Cardiac fibroblast (primary cell): ENCODE measurements around the gene TBC1D5.

Source experiments
- DNase-seq, 2 donors: peaks; one replicate each; pipeline versions ENCODE4 v3.0.0 to v3.0.0-alpha.2; 2010; ENCODE audit warnings: low read depth in 2 of 2
- H3K4me3 ChIP-seq, 2 donors: replicated peaks in 1 of 2; 1 replicate in 1 of 2; 2 replicates in 1 of 2; pipeline ENCODE4 v1.5.1; 2011; ENCODE audit warnings: low read depth in 2 of 2, low read length in 2 of 2, mild to moderate bottlenecking in 2 of 2, moderate library complexity in 1 of 2
- TF ChIP-seq, protein P1 (sequence below): IDR thresholded peaks from one replicate; pipeline ENCODE4 v1.5.1; 2011; ENCODE audit warnings: low read depth, mild to moderate bottlenecking, low read length, inconsistent platforms

Gene TBC1D5

DNA sequence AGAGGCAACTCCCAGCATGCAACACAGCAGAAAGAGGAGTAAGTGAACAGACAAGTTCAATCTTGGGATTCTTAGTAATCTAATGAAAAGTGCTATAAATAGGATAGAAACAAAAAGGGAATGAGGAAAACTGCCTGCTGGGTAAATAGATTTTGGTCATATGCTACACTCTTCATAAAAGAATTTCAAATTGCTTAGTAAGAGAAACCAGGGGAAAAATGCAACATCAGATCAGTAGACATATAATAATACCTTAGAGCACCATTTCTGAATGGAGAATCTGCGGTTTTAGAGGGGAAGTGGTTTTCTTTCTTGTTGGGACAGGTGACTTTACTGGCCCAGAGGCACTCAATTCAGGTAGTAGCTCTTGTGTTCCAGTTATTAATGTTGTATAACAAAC is 13.4 kb upstream of the TBC1D5 start:
- H3K4me3 ChIP-seq: no peak overlapping the region
- DNase-seq: no peak
- TF ChIP-seq, protein P1, sequence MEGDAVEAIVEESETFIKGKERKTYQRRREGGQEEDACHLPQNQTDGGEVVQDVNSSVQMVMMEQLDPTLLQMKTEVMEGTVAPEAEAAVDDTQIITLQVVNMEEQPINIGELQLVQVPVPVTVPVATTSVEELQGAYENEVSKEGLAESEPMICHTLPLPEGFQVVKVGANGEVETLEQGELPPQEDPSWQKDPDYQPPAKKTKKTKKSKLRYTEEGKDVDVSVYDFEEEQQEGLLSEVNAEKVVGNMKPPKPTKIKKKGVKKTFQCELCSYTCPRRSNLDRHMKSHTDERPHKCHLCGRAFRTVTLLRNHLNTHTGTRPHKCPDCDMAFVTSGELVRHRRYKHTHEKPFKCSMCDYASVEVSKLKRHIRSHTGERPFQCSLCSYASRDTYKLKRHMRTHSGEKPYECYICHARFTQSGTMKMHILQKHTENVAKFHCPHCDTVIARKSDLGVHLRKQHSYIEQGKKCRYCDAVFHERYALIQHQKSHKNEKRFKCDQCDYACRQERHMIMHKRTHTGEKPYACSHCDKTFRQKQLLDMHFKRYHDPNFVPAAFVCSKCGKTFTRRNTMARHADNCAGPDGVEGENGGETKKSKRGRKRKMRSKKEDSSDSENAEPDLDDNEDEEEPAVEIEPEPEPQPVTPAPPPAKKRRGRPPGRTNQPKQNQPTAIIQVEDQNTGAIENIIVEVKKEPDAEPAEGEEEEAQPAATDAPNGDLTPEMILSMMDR: no peak

DNA sequence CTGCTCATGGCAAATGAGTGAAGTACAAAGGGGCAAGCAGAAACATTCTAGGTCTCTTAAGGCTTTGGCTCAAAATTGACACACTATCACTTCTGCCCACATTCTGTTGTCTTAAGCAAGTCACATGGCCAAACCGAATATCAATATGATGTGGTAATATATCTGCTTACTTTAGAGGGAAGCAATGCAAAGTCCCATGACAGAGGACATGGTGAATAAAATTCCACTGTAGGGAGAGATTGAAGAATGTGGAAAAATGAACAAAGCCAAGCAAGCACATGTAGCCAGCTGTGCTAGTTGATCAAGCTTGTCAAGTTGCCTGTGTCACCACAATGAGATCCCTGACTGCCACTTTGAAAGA is 11.2 kb upstream of the TBC1D5 start:
- no peak overlapping the region for H3K4me3 ChIP-seq
- peak; percentile 17 to 21 for DNase-seq
- TF ChIP-seq, protein P1: no peak

DNA sequence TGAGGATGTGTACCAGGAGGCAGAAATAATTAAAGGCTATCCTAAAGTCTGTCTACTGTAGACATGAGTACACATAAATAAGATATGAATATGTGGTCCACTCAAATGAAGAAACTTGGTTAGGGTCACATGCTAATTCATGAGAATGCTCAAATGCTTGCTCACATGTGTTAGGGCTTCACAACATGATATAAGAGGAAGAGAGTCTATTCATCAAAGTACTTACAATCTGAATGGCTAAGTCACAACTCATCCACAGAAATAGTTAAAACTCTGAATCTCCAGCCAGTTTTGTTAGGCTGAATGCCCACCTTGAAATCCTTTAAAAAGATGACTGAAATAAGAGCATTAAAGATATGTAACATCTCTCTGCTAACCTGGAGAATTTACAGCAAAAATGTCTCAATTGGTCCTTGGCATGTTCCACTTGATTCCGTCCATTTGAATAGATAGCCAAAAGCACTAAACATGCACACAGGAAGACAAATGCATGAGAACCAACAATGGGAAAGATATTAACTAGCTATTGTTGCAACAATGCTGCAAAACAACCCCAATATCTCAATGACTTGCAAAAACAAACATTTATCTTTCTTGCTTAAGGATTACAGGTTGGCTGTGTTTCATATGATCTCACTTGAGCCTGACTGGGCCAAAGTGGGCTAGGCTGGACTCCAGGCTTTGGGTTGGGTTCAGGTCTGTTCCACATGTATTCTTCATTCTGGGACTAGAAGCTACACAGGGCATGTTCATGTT is 10.6 kb upstream of the TBC1D5 start:
- TF ChIP-seq, protein P1: no peak
- peak; percentile 19 to 40 for DNase-seq
- H3K4me3 ChIP-seq: no peak overlapping the region

DNA sequence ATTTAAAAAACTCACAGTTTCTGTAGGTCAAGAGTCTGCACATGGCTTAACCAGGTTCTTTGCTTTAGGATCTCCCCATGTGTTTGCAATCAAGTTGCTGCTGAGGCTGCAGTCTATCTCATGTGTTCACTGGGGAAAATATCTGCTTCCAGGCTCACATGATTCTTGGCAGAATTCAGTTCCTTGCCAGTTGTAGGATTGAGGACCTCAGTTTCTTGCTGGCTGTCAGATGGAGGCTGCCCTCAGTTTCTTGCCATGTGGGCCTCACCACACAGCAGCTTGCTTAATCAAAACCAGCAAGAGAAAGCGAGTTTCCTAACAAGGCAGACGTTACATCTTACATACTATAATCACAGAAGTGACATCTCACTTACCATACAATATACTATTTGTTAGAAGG is 10.0 kb upstream of the TBC1D5 start:
- DNase-seq: peak in 1 of 2 donors; percentile 39

DNA sequence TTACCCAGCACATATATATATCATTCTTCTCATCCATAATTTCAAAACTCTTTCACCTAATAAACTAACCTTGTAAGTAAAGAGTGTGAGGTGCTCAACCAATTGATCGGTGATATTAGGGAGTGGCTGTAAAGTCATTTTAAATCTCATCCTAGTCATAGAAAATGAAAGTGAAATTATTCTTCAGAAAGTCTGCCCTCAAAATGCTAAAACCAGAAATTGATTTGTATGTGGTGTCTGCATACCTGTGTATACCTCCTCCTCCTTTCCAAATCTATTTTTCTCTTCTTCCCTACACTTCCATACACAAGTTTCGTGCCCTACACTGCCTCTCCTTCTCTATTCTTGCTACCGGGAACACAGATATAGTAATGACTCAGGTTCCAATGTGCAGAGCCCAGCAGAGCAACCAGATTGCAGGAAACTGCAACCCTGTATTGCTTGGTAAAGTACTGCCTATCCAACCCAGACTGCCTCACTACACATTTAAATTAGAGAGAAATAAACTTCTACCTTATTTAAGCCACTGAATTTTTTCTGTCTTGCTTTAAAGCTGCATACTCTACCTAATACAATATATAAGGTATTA is 7.4 kb upstream of the TBC1D5 start:
- no peak for DNase-seq
- TF ChIP-seq, protein P1: no peak
- no peak overlapping the region for H3K4me3 ChIP-seq

More for the DNA sequence above, 10.0 kb upstream of the TBC1D5 start:
- H3K4me3 ChIP-seq: no peak overlapping the region
- TF ChIP-seq, protein P1: no peak

DNA sequence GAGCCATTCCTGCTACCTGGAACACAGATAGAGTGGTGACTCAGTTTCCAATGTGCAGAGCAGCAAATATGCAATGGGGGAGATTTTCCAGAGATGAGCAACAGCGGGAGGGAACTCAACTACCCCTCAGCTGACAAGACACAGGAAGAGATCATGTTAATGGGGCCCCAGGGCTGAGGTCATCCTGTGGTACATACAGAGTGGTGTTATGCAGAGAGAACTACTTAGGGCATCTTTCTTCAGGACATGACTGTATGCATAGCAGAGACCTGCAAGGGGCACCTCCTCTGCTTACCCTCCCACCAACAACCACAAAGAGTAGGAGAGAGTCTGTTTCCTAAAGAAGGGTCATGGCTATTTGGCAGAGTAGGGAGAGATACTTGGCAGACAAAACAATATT is 6.8 kb upstream of the TBC1D5 start:
- H3K4me3 ChIP-seq: no peak overlapping the region
- TF ChIP-seq, protein P1: no peak
- no peak for DNase-seq
